HG03196 (cell line): ENCODE data around the gene RD3L.
"Not testable (repeated sequence)": the region's sequence is repeated elsewhere in the genome, so short reads cannot be mapped to it uniquely, and the experiment has no call there.

ENCODE experiments used
- ATAC-seq: cut with Tn5 transposase; IDR thresholded peaks from one replicate; pipeline ENCODE4 v1.9.1; 2021; ENCODE audit not compliant: unreplicated experiment

Gene RD3L

GRCh38 chr14:103941973-103942736 is at the start of gene RD3L:
RD3L (minus strand) TSS chr14:103942529; CDS start chr14:103941695, 834 bp downstream.
- ATAC-seq = no peak

- no peak for ATAC-seq
Observed at GRCh38 chr14:103989964-103990363, 47.6 kb upstream of the RD3L start.

GRCh38 chr14:103989034-103989433 is 46.7 kb upstream of the RD3L start:
- no peak for ATAC-seq

- ATAC-seq = no peak
Observed at GRCh38 chr14:103984196-103984595, 41.9 kb upstream of the RD3L start.

GRCh38 chr14:103980623-103981238 is 38.4 kb upstream of the RD3L start:
- not testable (repeated sequence) for ATAC-seq

GRCh38 chr14:103974575-103974974 is 32.2 kb upstream of the RD3L start:
- ATAC-seq = no peak

GRCh38 chr14:103973354-103973753 is 31.0 kb upstream of the RD3L start:
- ATAC-seq = no peak

GRCh38 chr14:103969961-103970360 is 27.6 kb upstream of the RD3L start:
- no peak for ATAC-seq

GRCh38 chr14:103966631-103967030 is 24.3 kb upstream of the RD3L start:
- no peak for ATAC-seq

- ATAC-seq = no peak
Observed at GRCh38 chr14:103961928-103962578, 19.7 kb upstream of the RD3L start.

GRCh38 chr14:103960457-103961055 is 18.2 kb upstream of the RD3L start:
- ATAC-seq = no peak

GRCh38 chr14:103949131-103949790 is 6.9 kb upstream of the RD3L start:
- ATAC-seq = no peak

- no peak for ATAC-seq
Observed at GRCh38 chr14:103948442-103948841, 6.1 kb upstream of the RD3L start.

- ATAC-seq = no peak
Observed at GRCh38 chr14:103946975-103947374, 4.6 kb upstream of the RD3L start.

GRCh38 chr14:103943673-103944072 is 1.3 kb upstream of the RD3L start:
- no peak for ATAC-seq

- ATAC-seq = no peak
Observed at GRCh38 chr14:103941462-103941861, 867 bp downstream of the RD3L start.

GRCh38 chr14:103935102-103935501 is 7.2 kb downstream of the RD3L start:
- ATAC-seq = no peak

- no peak for ATAC-seq
Observed at GRCh38 chr14:103932791-103933490, 9.4 kb downstream of the RD3L start.

- no peak for ATAC-seq
Observed at GRCh38 chr14:103931422-103931821, 10.9 kb downstream of the RD3L start.

- ATAC-seq = no peak
Observed at GRCh38 chr14:103930051-103930604, 12.2 kb downstream of the RD3L start.
